Ishikawa (cell line): Measurements from ENCODE around the gene RNU6-9.

Experiments
- CREB1 ChIP-seq: IDR thresholded peaks from 2 replicates; pipeline ENCODE4 v1.6.1; 2012; ENCODE audit warnings: low read depth
- TCF12 ChIP-seq: IDR thresholded peaks from 2 replicates; pipeline ENCODE4 v1.6.1; 2012; ENCODE audit warnings: low read depth

DNA sequence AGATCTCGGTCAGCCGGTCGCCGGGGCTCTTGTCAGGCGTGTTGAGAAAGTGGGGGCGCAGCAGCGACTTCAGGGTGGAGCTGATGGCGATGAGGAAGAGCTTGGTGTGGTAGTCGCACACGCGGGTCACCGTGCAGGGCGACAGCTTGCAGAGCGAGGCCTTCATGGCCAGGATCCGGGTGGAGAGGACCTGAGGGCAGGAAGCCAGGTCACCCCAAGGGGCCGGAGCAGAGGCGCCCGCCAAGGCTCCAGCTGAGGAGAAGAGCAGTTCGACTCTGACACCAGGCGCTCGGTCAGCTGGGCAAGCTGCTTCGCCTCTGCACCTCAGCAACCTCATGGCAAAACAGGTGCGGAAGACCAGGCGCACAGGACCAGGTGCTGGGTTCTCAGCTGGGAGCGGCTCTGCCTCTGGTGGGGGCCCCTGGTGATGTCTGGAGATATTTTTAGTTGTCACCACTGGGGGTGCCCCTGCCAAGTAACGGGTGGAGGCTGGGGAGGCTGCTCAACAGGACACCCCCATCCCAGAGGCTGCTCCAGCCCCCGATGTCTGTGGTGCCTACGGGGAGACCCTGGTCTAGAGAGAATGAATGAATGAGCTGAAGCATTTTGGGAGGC lies 17.9 kb upstream of the RNU6-9 start:
- no peak for TF ChIP-seq CREB1
- no peak for TF ChIP-seq TCF12
